ENCODE measurements around the gene ST3GAL5.
A peak's percentile ranks its signal among the peaks of the same experiment; 100 is the strongest.

Gene ST3GAL5

DNA sequence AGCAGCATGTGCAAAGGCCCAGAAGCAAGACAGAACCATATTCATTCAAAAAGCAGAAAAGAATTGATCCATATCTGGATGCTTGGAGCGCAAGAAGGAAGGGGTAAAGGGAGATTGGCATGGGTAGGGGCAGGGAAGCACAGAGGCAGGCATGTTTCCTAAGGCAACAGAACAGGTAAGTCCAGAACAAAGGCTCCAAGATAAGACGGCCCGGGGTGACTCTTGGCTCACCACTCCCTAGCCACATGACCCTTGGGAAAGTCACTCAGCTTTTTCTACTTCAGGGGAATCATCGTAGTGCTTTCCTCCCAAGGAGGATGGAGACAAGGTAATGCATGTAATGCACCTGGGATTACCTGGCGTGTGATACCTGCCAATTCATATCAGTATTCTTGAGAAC is 37.7 kb upstream of the ST3GAL5 start:
- H3K4ac ChIP-seq (ENCODE audit: low read length): no peak overlapping the region
- H3K9me3 ChIP-seq (replicated peaks in 1 of 2; ENCODE audit: control insufficient read depth in 2 of 2, insufficient read depth in 1 of 2, low read depth in 1 of 2, low read length in 2 of 2): no peaks in the 10 kb centered on the region
- no peak overlapping the region for H3K4me2 ChIP-seq (ENCODE audit: insufficient read depth, low read length, poor library complexity, severe bottlenecking)
- no peak overlapping the region for H3K23ac ChIP-seq (ENCODE audit: low read depth, low read length, poor library complexity)
- no peak overlapping the region for H3K4me3 ChIP-seq (ENCODE audit: low read length in 2 of 2)
- H2AK5ac ChIP-seq (ENCODE audit: low read depth, low read length): no peak overlapping the region
- WGBS, 2 donors (ENCODE audit: extremely low coverage in 2 of 2, insufficient read length in 2 of 2, insufficient replicate concordance in 1 of 2): no CpG with 5 or more reads among the region's 5 CpGs
- no peak overlapping the region for H3K9ac ChIP-seq (ENCODE audit: low read depth, low read length, poor library complexity)
- no peak overlapping the region for H3K18ac ChIP-seq (ENCODE audit: low read length)
- H3K27ac ChIP-seq (replicated peaks; ENCODE audit: low read length): no peak overlapping the region
- no peaks in the 10 kb centered on the region for H3K79me1 ChIP-seq (ENCODE audit: low read depth, low read length)
- no peak overlapping the region for H2BK5ac ChIP-seq (ENCODE audit: low read length)
- H2AFZ ChIP-seq (ENCODE audit: low read length): no peak overlapping the region
- H3K4me1 ChIP-seq (ENCODE audit: control insufficient read depth in 2 of 2, insufficient read depth in 1 of 2, low read depth in 1 of 2, low read length in 2 of 2): peaks cover 0 to 4% of the 10 kb centered on the region in 2 donors
- H2BK120ac ChIP-seq (ENCODE audit: low read depth, low read length): no peak overlapping the region
- H2BK12ac ChIP-seq (ENCODE audit: low read length): no peak overlapping the region
- H3K27me3 ChIP-seq (ENCODE audit: control insufficient read depth in 3 of 3, insufficient read depth in 3 of 3, low read depth in 1 of 3, low read length in 3 of 3): no peaks in the 10 kb centered on the region
- no peak overlapping the region for H3K14ac ChIP-seq (ENCODE audit: low read length)
- H2BK15ac ChIP-seq (ENCODE audit: low read length): no peak overlapping the region
- no peak overlapping the region for H4K8ac ChIP-seq (ENCODE audit: low read depth, low read length)
- no peak for DNase-seq (ENCODE audit: low spot score)
- no peaks in the 10 kb centered on the region for H3K36me3 ChIP-seq (replicated peaks in 1 of 2; ENCODE audit: control insufficient read depth in 2 of 2, insufficient read depth in 2 of 2, low read length in 2 of 2)
- H4K91ac ChIP-seq (ENCODE audit: low read depth, low read length, poor library complexity): no peak overlapping the region

DNA sequence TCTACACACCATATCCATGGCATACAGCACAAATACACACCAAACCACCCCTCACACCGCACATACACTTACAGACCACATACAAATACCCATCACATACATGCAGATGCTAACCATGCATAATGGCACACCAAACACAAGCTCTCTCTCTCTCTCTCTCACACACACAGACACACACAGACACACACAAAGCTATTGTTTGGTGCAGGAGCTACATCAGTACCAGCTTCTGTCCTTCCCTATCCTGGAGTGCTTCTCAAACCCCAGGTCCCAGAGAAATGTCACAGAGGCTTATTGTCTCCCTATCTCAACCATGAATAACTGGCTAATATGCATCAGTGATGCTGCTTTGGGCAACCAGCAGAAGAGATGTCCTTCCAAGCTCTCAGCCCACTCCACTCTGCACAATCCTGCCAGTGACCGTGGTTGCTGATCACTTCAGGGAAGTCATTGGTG is 36.5 kb upstream of the ST3GAL5 start:
- no peak overlapping the region for H2AK5ac ChIP-seq (ENCODE audit: low read depth, low read length)
- no peaks in the 10 kb centered on the region for H3K9me3 ChIP-seq (replicated peaks in 1 of 2; ENCODE audit: control insufficient read depth in 2 of 2, insufficient read depth in 1 of 2, low read depth in 1 of 2, low read length in 2 of 2)
- H2AFZ ChIP-seq (ENCODE audit: low read length): no peak overlapping the region
- H3K4ac ChIP-seq (ENCODE audit: low read length): no peak overlapping the region
- no peaks in the 10 kb centered on the region for H3K79me1 ChIP-seq (ENCODE audit: low read depth, low read length)
- no peak overlapping the region for H2BK12ac ChIP-seq (ENCODE audit: low read length)
- H2BK15ac ChIP-seq (ENCODE audit: low read length): no peak overlapping the region
- no peak for DNase-seq (ENCODE audit: low spot score)
- no peak overlapping the region for H3K4me2 ChIP-seq (ENCODE audit: insufficient read depth, low read length, poor library complexity, severe bottlenecking)
- H4K8ac ChIP-seq (ENCODE audit: low read depth, low read length): no peak overlapping the region
- no peak overlapping the region for H2BK5ac ChIP-seq (ENCODE audit: low read length)
- H3K4me3 ChIP-seq (ENCODE audit: low read length in 2 of 2): peak overlapping the region in 1 of 2 donors; percentile 49
- H3K36me3 ChIP-seq (replicated peaks in 1 of 2; ENCODE audit: control insufficient read depth in 2 of 2, insufficient read depth in 2 of 2, low read length in 2 of 2): no peaks in the 10 kb centered on the region
- H3K27me3 ChIP-seq (ENCODE audit: control insufficient read depth in 3 of 3, insufficient read depth in 3 of 3, low read depth in 1 of 3, low read length in 3 of 3): no peaks in the 10 kb centered on the region
- H3K27ac ChIP-seq (replicated peaks; ENCODE audit: low read length): no peak overlapping the region
- H3K23ac ChIP-seq (ENCODE audit: low read depth, low read length, poor library complexity): no peak overlapping the region
- H3K18ac ChIP-seq (ENCODE audit: low read length): no peak overlapping the region
- no peak overlapping the region for H2BK120ac ChIP-seq (ENCODE audit: low read depth, low read length)
- no peak overlapping the region for H4K91ac ChIP-seq (ENCODE audit: low read depth, low read length, poor library complexity)
- WGBS, 2 donors (ENCODE audit: extremely low coverage in 2 of 2, insufficient read length in 2 of 2, insufficient replicate concordance in 1 of 2): 100% methylated on average over 1 of the region's 2 CpGs; no CpG with 5 or more reads in 1 of the 2 donors
- no peak overlapping the region for H3K9ac ChIP-seq (ENCODE audit: low read depth, low read length, poor library complexity)
- peaks cover 0 to 6% of the 10 kb centered on the region in 2 donors for H3K4me1 ChIP-seq (ENCODE audit: control insufficient read depth in 2 of 2, insufficient read depth in 1 of 2, low read depth in 1 of 2, low read length in 2 of 2)
- no peak overlapping the region for H3K14ac ChIP-seq (ENCODE audit: low read length)

DNA sequence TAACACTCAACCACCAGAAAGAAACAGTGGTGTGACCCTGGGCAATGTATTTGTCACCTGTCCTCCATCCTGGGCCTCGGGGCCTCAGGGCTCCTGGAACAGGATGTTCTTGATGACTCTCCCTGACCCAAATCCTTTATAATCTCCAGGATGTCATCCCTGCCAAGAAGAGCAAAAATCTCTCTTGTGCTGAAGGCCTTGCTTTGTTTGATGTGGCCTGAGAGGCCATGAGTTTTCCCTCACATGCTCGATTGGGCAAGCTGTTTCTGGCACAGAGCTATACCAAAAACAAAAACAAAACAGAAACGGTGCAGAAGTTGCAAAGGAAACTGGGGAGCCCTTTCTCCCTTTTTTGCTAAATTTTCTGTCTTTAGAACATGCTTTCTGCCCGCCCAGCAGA is 35.7 kb upstream of the ST3GAL5 start:
- Histone ChIP-seq H2AFZ (ENCODE audit: low read length) (no peak overlapping the region), H3K79me1 (ENCODE audit: low read depth, low read length) (no peaks in the 10 kb centered on the region), H3K23ac (ENCODE audit: low read depth, low read length, poor library complexity) (no peak overlapping the region), H2BK5ac (ENCODE audit: low read length) (no peak overlapping the region), H3K4me3 (ENCODE audit: low read length in 2 of 2) (no peak overlapping the region), H3K14ac (ENCODE audit: low read length) (no peak overlapping the region), H3K27me3 (ENCODE audit: control insufficient read depth in 3 of 3, insufficient read depth in 3 of 3, low read depth in 1 of 3, low read length in 3 of 3) (no peaks in the 10 kb centered on the region), H3K9ac (ENCODE audit: low read depth, low read length, poor library complexity) (no peak overlapping the region), H3K4ac (ENCODE audit: low read length) (no peak overlapping the region), H4K8ac (ENCODE audit: low read depth, low read length) (no peak overlapping the region), H2BK120ac (ENCODE audit: low read depth, low read length) (no peak overlapping the region), H3K36me3 (replicated peaks in 1 of 2; ENCODE audit: control insufficient read depth in 2 of 2, insufficient read depth in 2 of 2, low read length in 2 of 2) (no peaks in the 10 kb centered on the region), H3K18ac (ENCODE audit: low read length) (no peak overlapping the region), H4K91ac (ENCODE audit: low read depth, low read length, poor library complexity) (no peak overlapping the region), H2BK15ac (ENCODE audit: low read length) (no peak overlapping the region), H2AK5ac (ENCODE audit: low read depth, low read length) (no peak overlapping the region), H3K27ac (replicated peaks; ENCODE audit: low read length) (no peak overlapping the region), H3K4me1 (ENCODE audit: control insufficient read depth in 2 of 2, insufficient read depth in 1 of 2, low read depth in 1 of 2, low read length in 2 of 2) (peaks cover 0 to 6% of the 10 kb centered on the region in 2 donors), H2BK12ac (ENCODE audit: low read length) (no peak overlapping the region), H3K9me3 (replicated peaks in 1 of 2; ENCODE audit: control insufficient read depth in 2 of 2, insufficient read depth in 1 of 2, low read depth in 1 of 2, low read length in 2 of 2) (no peaks in the 10 kb centered on the region), H3K4me2 (ENCODE audit: insufficient read depth, low read length, poor library complexity, severe bottlenecking) (no peak overlapping the region)
- no peak for DNase-seq (ENCODE audit: low spot score)
- no CpG with 5 or more reads among the region's 4 CpGs for WGBS, 2 donors (ENCODE audit: extremely low coverage in 2 of 2, insufficient read length in 2 of 2, insufficient replicate concordance in 1 of 2)

DNA sequence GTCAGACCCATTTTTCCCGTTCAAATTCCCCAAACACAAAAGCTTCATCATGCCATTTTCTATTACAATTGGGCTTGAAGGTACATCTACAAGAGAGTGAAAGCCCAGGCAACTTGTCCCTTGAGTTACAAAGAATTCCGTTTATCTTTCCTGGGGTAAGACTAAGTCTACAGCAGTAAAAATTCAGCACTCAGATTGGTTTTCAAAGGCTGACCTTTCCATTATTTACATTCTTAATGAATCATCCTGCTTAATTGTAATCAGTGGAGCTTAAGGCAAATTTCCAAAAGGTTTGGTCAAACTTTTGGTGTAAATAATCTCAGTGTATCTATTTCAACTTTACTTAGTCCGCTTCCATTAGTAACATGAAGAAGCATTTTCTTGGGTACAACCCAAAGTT is 33.4 kb upstream of the ST3GAL5 start:
- Histone ChIP-seq H2BK12ac (ENCODE audit: low read length) (no peak overlapping the region), H3K9ac (ENCODE audit: low read depth, low read length, poor library complexity) (no peak overlapping the region), H2AFZ (ENCODE audit: low read length) (no peak overlapping the region), H3K4me3 (ENCODE audit: low read length in 2 of 2) (no peak overlapping the region), H3K18ac (ENCODE audit: low read length) (no peak overlapping the region), H3K4me1 (ENCODE audit: control insufficient read depth in 2 of 2, insufficient read depth in 1 of 2, low read depth in 1 of 2, low read length in 2 of 2) (peaks cover 0 to 6% of the 10 kb centered on the region in 2 donors), H2BK5ac (ENCODE audit: low read length) (no peak overlapping the region), H3K4me2 (ENCODE audit: insufficient read depth, low read length, poor library complexity, severe bottlenecking) (no peak overlapping the region), H3K14ac (ENCODE audit: low read length) (no peak overlapping the region), H3K4ac (ENCODE audit: low read length) (no peak overlapping the region), H4K8ac (ENCODE audit: low read depth, low read length) (no peak overlapping the region), H3K36me3 (replicated peaks in 1 of 2; ENCODE audit: control insufficient read depth in 2 of 2, insufficient read depth in 2 of 2, low read length in 2 of 2) (no peaks in the 10 kb centered on the region), H3K79me1 (ENCODE audit: low read depth, low read length) (no peaks in the 10 kb centered on the region), H3K27ac (replicated peaks; ENCODE audit: low read length) (no peak overlapping the region), H2BK120ac (ENCODE audit: low read depth, low read length) (no peak overlapping the region), H3K9me3 (replicated peaks in 1 of 2; ENCODE audit: control insufficient read depth in 2 of 2, insufficient read depth in 1 of 2, low read depth in 1 of 2, low read length in 2 of 2) (peaks cover 0 to 2% of the 10 kb centered on the region in 2 donors), H2BK15ac (ENCODE audit: low read length) (no peak overlapping the region), H3K27me3 (ENCODE audit: control insufficient read depth in 3 of 3, insufficient read depth in 3 of 3, low read depth in 1 of 3, low read length in 3 of 3) (no peaks in the 10 kb centered on the region), H4K91ac (ENCODE audit: low read depth, low read length, poor library complexity) (no peak overlapping the region), H2AK5ac (ENCODE audit: low read depth, low read length) (no peak overlapping the region), H3K23ac (ENCODE audit: low read depth, low read length, poor library complexity) (no peak overlapping the region)
- no CpG with 5 or more reads among the region's 3 CpGs for WGBS, 2 donors (ENCODE audit: extremely low coverage in 2 of 2, insufficient read length in 2 of 2, insufficient replicate concordance in 1 of 2)
- DNase-seq (ENCODE audit: low spot score): no peak

All from neuronal stem cell (in vitro differentiated cells).